Measurements from ENCODE around the gene LRMDA.

The LRMDA gene

GRCh38 chr10:75827587-75828021 lies 396.2 kb downstream of the LRMDA start:
- CTCF ChIA-PET, result no interaction called here
- TF ChIP-seq CTCF (IDR thresholded peaks at IDR 0.05; ENCODE audit: control extremely low read depth, extremely low read depth, low read depth, missing control alignments), result no peak
- no peak for DNase-seq (ENCODE audit: extremely low spot score)
- POLR2A ChIA-PET, result no interaction called here

- ChIA-PET POLR2A (no interaction called here), CTCF (no interaction called here)
- DNase-seq (ENCODE audit: extremely low spot score), result no peak
- TF ChIP-seq CTCF (IDR thresholded peaks at IDR 0.05; ENCODE audit: control extremely low read depth, extremely low read depth, low read depth, missing control alignments), result no peak
Observed at GRCh38 chr10:75828413-75828812, 397.0 kb downstream of the LRMDA start.

DNA sequence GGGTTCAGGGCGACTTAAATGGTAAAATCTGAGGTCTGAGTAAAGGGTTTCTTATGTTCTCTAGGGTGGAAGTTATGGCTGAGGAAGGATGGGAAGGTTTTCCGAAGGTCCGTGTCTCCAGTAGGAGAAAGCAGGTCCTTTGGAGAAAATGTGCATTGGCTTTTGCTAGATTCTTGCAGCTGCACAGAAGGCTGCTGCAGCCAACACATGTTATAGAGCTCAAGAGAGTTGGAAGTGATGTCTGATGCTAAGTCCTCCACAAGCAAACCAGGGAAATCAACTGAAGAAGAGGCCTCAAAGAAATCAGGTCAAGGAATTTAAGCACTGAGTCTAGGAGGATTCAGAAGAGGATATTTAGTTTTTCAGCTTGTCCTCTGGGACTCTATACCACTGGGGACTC lies 404.6 kb downstream of the LRMDA start:
- CTCF ChIA-PET, result no interaction called here
- POLR2A ChIA-PET, result no interaction called here
- no peak for DNase-seq (ENCODE audit: extremely low spot score)
- no peak for TF ChIP-seq CTCF (IDR thresholded peaks at IDR 0.05; ENCODE audit: control extremely low read depth, extremely low read depth, low read depth, missing control alignments)

- TF ChIP-seq CTCF (IDR thresholded peaks at IDR 0.05; ENCODE audit: control extremely low read depth, extremely low read depth, low read depth, missing control alignments), result no peak
- ChIA-PET CTCF (no interaction called here), POLR2A (no interaction called here)
- DNase-seq (ENCODE audit: extremely low spot score), result no peak
Observed at GRCh38 chr10:75838486-75838885, 407.1 kb downstream of the LRMDA start.

DNA sequence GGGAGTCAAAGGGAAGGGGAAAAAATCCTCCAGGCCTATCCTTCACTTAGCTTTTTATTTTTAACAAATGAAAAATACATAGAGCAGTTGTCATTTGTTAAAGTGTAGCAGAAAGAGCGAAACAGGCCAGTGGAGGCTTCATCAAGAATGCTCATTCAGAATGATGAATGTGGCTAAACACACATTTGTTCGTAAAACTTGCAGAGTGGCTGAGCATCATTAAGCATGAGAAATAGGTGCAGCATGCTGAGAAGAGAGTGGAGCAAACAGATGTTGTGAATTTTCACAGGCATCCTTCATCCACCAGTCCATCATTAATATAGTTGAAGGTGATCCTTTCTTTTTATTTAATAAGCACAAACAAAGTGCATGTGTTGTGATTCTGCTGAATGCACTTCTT lies 407.6 kb downstream of the LRMDA start:
- TF ChIP-seq CTCF (IDR thresholded peaks at IDR 0.05; ENCODE audit: control extremely low read depth, extremely low read depth, low read depth, missing control alignments), result no peak
- no peak for DNase-seq (ENCODE audit: extremely low spot score)
- ChIA-PET POLR2A (interaction anchor here (0.7 kb wide), 1 partner anchor 1962 kb away, joined by 7 read pairs; no protein-coding TSS in a partner anchor), CTCF (no interaction called here)

DNA sequence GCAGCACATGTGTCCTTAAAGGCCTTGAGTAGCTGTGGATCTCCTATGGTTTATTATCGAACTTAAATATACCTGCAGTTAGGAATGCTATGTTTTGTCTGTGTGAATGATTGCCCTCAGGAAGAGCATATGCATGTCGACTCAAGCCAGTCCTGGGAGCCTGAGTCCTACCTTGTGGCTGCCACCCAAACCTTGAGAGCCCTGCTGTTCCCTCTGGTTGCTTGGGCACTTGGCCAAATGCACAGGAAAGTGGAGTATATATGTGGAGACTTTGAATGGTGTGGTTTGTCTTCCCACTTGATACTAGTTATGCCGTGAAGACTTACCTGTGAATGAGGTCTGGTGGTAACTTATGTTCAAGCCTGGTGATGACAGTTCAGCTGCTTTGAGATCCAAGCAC lies 409.8 kb downstream of the LRMDA start:
- ChIA-PET CTCF (no interaction called here), POLR2A (no interaction called here)
- no peak for TF ChIP-seq CTCF (IDR thresholded peaks at IDR 0.05; ENCODE audit: control extremely low read depth, extremely low read depth, low read depth, missing control alignments)
- DNase-seq (ENCODE audit: extremely low spot score), result no peak

All from GM10248 (cell line).